Thyroid gland (tissue), 4 donors: ENCODE data around the gene FMN1.

ENCODE experiments used
- CTCF ChIP-seq, 6 experiments: fragments of 200-600 bp in 3 of 6; fragments of 450-650 bp in 3 of 6; sonication (generic) in 3 of 6; IDR thresholded peaks; one replicate each; pipeline ENCODE4 v1.5.1; 2016 to 2019; ENCODE audit warnings: antibody characterized with exemption in 6 of 6, mild to moderate bottlenecking in 2 of 6, inconsistent platforms in 1 of 6, moderate library complexity in 1 of 6
- POLR2A ChIP-seq, 2 donors: fragments of 450-650 bp; IDR thresholded peaks; one replicate each; pipeline ENCODE4 v1.6.1; 2017; ENCODE audit warnings: antibody characterized with exemption in 2 of 2, mild to moderate bottlenecking in 2 of 2, moderate library complexity in 1 of 2

- no peak for TF ChIP-seq CTCF (IDR thresholded peaks at IDR 0.05)
- TF ChIP-seq POLR2A (IDR thresholded peaks at IDR 0.05): no peak
Measured at GRCh38 chr15:33243393-33243792, 48.9 kb upstream of the FMN1 start.
